GM21786 (cell line): ENCODE measurements around the gene EGFR.

Experiments
- ATAC-seq: cut with Tn5 transposase; IDR thresholded peaks from one replicate; pipeline ENCODE4 v1.9.1; 2021; ENCODE audit not compliant: unreplicated experiment

Gene EGFR

GRCh38 chr7:55121249-55121648, 102.4 kb downstream of the EGFR start:
- no peak for ATAC-seq

DNA sequence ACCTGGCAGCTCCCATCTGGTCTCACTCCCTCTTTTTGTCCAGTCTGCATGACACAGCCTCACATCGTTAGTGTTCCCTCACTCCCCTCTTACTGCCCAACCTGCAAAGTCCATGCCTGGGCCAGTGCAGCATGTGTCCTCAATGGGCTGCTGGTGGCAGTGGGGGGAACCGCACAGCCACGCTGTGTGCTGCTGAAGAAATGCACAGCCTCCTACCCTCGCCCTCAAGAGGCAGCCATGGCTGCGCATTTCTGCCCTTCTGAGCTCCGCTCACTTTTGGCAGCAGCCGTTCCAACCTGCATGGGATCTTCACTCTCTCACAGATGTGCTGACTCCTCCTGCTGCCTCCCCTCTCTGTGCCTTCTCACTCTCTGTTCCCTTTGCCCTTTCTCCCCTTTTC, 103.4 kb downstream of the EGFR start:
- no peak for ATAC-seq

DNA sequence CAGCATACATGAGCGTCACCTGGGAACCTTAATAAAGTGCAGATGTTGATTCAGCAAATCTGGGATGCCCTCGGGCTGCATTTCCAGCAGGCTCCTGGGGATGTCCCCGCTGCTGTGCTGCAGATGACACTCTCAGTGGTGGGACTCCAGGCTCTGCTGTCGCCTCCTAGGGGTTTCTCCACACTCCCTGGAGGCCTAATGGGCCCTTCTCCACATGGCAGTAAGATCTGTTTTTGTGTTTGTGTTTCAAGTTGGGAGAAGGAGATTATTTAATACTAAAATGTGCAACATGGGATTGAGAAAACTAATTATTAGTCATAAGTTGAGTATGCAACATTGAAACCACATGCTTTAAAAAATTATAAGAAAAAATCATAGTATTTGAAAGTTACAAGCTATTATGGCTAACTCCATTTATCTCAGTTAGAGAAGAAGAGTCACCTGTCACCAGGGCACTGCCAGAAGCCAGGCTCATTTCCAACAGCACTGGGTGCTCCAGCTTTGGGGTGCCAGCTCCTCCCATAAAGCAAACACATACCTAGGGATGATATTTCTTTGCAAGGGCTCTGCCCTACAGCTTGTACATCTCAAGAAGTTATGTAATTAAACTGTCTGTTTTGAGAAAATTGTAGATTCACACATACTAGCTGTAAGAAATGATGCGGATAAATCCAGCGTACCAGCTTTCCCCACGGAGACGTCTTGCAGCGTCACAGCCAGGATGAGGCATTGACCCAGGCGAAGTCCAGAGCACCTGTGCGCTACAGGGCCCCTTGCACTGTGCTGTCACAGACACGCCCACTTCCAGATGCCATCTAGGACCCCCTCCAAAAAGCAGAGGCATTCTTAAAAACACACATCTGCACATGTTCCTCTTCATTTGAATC, 106.4 kb downstream of the EGFR start:
- ATAC-seq = no peak

DNA sequence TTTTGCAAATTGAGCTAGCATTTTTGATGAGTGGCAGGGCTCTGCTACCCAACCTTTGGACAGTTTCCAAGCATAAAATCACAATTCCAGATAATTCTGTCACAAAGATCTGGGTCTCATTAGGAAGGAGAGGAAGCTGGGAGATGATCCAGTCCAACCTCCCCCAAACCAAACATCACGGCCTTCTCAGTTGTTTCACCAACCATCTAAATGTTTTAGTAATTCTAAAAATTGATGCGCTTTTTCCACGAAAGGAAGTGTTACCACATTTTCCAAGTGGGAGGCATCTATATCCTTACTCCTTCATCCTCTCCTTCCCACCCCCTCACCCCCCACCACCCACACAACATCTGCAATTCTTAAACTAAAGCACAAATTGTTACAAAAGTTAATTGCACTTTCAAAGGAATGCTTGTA, 108.3 kb downstream of the EGFR start:
- no peak for ATAC-seq

DNA sequence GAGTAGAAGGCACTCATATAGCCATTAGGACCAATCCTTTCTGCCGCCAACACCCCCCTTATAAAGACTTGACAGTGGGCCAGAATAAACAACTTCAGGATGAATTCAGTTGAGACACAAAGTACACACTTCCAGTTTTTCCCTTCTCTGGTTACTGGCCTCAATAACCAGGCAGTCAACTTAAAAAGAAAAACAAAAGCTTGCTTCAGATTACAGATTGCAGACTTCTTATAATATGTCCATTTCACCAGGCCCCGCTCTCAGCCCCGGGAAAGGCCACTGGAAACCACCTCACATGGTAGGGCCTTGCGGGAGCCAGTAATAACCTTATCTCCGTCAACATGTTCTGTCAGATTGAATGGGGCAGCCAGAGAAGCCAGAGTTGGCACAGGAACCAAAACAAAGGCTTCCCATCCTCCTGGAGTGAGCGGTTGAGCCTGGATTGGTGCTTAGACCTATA, 108.8 kb downstream of the EGFR start:
- ATAC-seq = no peak

DNA sequence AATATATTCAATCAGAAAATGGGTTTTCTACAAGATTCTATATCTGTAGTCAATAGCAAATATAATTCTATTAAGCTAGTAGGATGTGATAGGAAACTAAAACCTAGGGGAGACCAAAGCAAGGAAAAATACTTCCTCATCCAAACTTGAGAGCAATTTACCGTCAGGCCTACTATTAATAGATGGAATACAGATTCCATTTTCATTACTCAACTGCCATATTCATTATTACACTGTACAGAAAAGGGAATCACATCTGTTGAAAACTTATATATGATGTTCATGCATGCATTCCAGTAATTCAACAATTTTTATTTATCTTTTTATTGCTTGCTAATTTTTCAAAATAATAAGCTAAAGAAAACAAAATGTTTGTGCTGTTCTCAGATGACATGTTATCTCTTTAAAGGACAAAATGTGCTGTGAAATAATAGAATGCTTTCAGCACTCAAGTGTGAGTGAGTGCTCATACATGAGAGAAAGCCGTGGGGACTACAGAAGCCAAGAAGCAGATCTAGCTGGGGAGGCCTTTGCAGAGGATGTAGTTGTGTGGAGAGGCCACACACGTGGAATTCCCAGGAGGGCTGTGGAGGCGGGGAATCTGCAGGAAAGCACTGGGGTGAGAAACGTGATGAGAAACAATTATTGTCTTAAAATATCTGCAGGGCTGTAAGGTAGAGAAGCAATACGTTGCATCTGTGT, 110.0 kb downstream of the EGFR start:
- ATAC-seq = no peak

- no peak for ATAC-seq
These were observed 111.0 kb downstream of the EGFR start for GRCh38 chr7:55129541-55130394.

GRCh38 chr7:55130395-55131141, 111.8 kb downstream of the EGFR start:
- ATAC-seq = no peak

DNA sequence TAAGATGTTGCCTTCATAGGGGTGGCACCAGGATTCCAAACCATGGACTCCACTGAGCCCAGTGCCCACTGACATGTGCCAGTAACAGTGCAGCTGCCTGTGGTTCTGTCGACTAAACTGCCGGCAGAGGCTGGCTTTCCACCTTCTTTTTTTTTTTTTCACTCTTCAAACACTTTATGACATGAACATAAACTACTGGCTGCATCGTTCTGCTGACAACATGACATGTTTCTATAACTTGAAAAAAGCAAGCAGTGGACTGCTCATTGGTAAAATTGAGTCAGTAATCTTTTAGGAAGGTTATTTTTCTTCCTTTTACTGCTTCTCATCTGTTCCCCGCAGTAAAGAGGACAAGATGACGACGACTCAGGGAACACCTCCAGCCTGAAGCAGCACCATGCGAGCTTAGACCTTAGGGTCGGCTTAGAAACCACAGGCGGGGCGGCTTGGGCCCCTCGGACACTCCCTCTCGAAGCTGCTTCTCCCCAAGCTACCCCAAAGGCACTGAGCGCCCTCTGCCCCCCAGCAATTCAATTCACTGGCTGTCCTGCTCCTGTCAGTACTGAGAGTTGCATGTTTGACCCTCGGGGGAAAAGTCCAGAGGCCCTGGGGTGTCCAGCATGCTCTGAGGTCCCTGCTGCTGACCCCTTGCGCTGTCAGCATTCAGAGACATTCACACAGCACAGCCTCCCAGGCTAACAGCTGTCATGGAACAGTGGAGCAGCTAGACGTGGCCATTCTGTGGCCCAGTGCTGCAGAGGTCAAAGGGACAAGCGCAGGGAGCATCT, 112.5 kb downstream of the EGFR start:
- ATAC-seq = no peak

DNA sequence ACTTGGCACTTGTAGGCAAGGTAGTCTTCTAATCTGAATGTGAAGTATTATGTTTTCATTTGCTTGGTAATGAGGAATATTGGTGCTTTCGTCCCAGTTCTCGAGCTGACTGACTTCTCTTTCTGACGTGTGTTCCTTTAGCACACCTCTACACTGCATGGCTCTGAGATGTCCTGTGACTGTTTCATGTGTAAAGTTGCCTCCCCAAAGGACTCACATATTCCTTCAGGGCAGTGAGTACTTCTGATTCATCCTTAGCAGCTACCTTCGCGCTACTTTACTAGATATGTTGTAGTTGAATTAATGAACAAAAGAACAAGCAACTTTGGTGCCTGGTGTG, 113.7 kb downstream of the EGFR start:
- peak; percentile 6 for ATAC-seq

GRCh38 chr7:55132890-55133551, 114.2 kb downstream of the EGFR start:
- peak; percentile 52 for ATAC-seq

DNA sequence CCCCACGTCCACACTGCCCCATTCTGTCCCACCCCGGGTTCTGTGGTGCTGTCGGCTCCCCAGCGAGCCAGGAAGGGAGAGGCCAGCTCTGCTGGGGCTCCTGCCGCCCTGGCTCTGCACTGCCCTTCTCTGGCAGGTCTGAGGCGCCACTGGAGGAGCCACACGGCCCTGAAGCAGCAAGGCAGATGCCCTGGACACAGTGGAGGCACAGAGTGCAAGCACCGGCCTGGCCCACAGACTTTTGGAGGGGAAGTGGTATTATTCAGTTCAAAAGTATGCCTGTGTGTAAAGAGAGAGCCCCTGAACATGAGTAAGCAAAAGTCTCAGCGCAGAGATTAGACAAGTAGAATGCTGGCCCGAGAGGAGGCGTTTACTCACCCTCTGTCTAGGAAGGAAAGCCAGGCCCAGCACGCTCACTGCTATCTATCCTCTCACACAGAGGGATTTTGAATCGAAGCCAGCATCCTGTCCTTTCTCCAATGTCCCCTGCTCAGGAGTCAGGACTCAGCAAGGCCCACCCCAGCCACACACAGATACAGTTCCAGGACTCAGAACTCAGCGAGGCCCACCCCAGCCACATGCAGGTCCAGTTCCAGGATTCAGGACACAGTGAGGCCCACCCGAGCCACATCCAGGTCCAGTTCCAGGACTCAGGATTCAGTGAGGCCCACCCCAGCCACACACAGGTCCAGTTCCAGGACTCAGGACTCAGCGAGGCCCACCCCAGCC, 115.0 kb downstream of the EGFR start:
- no peak for ATAC-seq

GRCh38 chr7:55134359-55134725, 115.5 kb downstream of the EGFR start:
- ATAC-seq = no peak

DNA sequence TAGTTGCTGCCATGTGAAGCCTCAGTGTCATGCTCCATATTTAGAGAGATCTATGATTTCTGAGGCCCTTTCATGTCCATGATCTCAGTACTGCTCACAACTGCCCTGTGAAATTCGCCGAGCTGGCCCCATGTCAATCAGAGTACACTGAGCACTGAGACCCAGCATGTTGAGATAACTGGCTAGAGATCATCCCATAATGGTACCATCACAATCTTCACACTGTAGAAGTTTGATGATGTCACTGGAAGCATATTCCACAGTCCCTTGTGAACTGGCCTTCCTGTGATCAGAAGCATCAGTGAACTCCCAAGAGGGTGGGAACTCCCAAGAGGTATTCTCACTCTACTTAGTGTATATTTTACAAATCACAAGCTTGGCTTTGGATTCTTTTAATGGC, 116.0 kb downstream of the EGFR start:
- no peak for ATAC-seq

GRCh38 chr7:55135462-55135861, 116.6 kb downstream of the EGFR start:
- ATAC-seq = no peak

DNA sequence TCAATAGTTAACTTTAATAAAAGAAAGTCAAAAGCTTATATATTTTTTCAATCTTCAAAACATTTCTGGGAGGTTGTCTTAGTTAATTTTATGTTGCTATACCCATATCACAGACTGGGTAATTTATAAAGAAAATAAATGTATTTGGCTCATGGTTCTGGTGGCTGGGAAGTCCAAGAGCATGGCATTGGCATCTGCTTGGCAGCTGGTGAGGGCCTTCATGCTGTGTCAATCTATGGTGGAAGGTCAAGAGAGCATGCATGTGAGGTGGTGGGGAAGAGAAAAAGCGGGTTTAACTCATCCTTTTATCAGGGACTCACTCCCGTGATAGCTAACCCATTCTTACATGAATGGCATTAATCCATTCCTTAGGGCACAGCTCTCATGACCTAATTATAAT, 119.8 kb downstream of the EGFR start:
- ATAC-seq = no peak

DNA sequence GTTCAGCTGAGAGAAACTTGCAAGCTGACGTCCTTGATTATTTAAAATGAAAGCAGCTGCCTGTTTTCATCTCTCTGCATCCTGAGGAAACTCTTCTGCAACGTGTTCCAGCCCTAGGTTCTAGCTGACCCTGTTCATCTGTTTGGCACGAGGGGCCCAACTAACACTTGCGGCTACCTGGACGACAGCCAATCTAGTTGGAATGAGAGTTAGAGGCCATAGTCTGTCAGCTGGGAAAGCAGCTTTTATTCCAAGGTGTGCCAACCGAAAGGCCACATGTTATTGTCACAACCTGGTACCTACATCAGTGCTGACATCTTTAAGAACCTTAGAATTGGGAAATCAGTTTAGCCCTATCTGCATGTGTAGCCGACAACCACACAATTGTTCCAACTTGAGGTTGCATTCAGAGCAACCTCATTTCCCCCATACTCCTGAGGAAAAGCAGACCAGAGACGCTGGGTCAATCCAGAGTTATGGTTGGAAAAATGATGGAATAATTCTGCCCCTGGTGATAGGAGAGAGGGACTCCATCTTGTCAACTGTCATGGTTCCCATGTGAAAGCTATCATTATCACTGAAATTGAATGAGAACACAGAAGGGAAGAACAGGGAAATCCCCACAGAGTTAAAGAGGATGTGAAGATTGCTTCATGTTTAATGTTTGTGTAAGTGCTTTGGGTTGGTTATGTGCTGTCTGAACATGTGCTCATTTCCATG, 121.6 kb downstream of the EGFR start:
- peak; percentile 98 for ATAC-seq

DNA sequence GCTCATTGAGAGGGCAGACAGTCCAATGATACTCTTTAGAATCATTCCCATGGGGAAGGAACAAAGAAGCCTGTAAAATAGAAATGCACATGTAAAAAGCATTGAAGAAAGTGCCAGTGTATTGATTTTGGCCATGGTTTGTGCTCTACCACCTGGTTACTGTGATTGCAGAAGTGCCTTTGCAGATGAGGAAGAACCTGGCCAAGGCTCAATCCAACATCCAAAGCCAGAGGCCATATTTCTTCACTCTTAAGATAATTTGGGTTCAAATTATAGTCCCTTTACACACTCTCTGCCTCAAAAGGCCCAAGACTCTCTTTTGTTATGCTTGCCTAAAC, 122.1 kb downstream of the EGFR start:
- ATAC-seq = peak; percentile 31
